Measurements from ENCODE around the gene SOBP. TPM values are rescaled to one million over a fixed set of nuclear protein-coding genes. Genes with fewer than 3 reads are reported as not detected.
"Not testable (repeated sequence)": the region's sequence is repeated elsewhere in the genome, so short reads cannot be mapped to it uniquely, and the experiment has no call there.

The SOBP gene
- polyA plus RNA-seq, 1 donor, result 4.6 TPM

- Histone ChIP-seq H3K36me3 (ENCODE audit: control insufficient read depth, insufficient read depth, low read length) (no peaks in the 10 kb centered on the region), H3K4me1 (ENCODE audit: control insufficient read depth, insufficient read depth, low read length) (no peaks in the 10 kb centered on the region), H3K27me3 (ENCODE audit: control insufficient read depth, insufficient read depth, low read length) (no peaks in the 10 kb centered on the region), H3K9me3 (ENCODE audit: control insufficient read depth, low read depth, low read length) (no peaks in the 10 kb centered on the region), H3K4me3 (ENCODE audit: low read length) (no peak overlapping the region), H3K27ac (ENCODE audit: low read length) (no peak overlapping the region)
- WGBS (ENCODE audit: insufficient coverage, low lambda C conversion rate), result no CpG with 5 or more reads among the region's 2 CpGs
- no peak for DNase-seq
Observed at GRCh38 chr6:107547451-107547840, 57.5 kb downstream of the SOBP start.

- H3K4me1 ChIP-seq (ENCODE audit: control insufficient read depth, insufficient read depth, low read length), result no peaks in the 10 kb centered on the region
- no peaks in the 10 kb centered on the region for H3K9me3 ChIP-seq (ENCODE audit: control insufficient read depth, low read depth, low read length)
- 93% methylated on average over 2 of the region's 10 CpGs for whole genome bisulfite sequencing (ENCODE audit: insufficient coverage, low lambda C conversion rate)
- H3K27ac ChIP-seq (ENCODE audit: low read length), result no peak overlapping the region
- H3K36me3 ChIP-seq (ENCODE audit: control insufficient read depth, insufficient read depth, low read length), result no peaks in the 10 kb centered on the region
- no peaks in the 10 kb centered on the region for H3K27me3 ChIP-seq (ENCODE audit: control insufficient read depth, insufficient read depth, low read length)
- H3K4me3 ChIP-seq (ENCODE audit: low read length), result no peak overlapping the region
- no peak for DNase-seq
Observed at GRCh38 chr6:107550241-107550840, 60.4 kb downstream of the SOBP start.

DNA sequence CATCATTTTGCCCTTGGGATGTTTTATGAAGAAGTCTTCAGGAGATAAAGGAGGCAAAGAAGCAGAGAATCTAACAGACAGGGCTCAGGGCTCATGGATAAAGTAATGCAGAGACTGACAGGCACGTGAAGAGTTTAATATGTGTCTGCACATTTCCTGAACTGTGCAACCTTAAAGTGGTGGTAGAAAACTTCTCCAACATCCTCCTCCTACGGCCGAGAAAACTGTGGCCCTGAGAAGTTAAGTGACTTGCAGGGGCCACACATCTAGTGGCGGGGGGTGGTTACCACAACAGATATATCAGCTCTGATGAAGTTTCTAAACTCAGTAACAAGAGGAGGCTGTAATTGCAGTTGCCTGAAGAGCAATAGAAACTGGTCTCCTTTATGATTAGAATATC lies 61.0 kb downstream of the SOBP start:
- Histone ChIP-seq H3K36me3 (ENCODE audit: control insufficient read depth, insufficient read depth, low read length) (no peaks in the 10 kb centered on the region), H3K4me1 (ENCODE audit: control insufficient read depth, insufficient read depth, low read length) (no peaks in the 10 kb centered on the region), H3K9me3 (ENCODE audit: control insufficient read depth, low read depth, low read length) (no peaks in the 10 kb centered on the region), H3K27me3 (ENCODE audit: control insufficient read depth, insufficient read depth, low read length) (no peaks in the 10 kb centered on the region), H3K27ac (ENCODE audit: low read length) (no peak overlapping the region), H3K4me3 (ENCODE audit: low read length) (no peak overlapping the region)
- WGBS (ENCODE audit: insufficient coverage, low lambda C conversion rate), result no CpG with 5 or more reads among the region's 4 CpGs
- no peak for DNase-seq

- WGBS (ENCODE audit: insufficient coverage, low lambda C conversion rate), result 86% methylated on average over 1 of the region's 6 CpGs
- H3K27me3 ChIP-seq (ENCODE audit: control insufficient read depth, insufficient read depth, low read length); H3K36me3 ChIP-seq (ENCODE audit: control insufficient read depth, insufficient read depth, low read length); H3K4me3 ChIP-seq (ENCODE audit: low read length); H3K4me1 ChIP-seq (ENCODE audit: control insufficient read depth, insufficient read depth, low read length); H3K27ac ChIP-seq (ENCODE audit: low read length); DNase-seq; H3K9me3 ChIP-seq (ENCODE audit: control insufficient read depth, low read depth, low read length): not testable (repeated sequence)
Observed at GRCh38 chr6:107553121-107553520, 63.2 kb downstream of the SOBP start.

DNA sequence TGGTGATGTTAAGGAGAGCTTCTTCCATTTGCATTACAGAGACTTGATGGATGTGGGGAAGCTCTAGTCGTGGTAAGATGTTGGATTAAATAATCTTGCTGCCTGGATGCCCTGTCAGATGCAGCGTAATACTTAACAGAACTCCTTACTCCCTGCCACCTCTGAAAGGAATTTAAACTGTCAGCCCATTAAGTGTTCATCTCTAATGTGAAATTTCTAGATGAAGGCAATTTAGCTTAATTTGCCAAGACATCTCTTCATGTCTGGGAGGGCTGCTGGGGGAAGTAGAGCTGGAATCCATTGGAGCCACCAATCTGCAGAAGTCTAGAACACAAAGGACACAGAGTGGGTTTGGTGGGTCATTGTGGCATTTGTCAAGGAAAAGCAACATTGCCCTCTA lies 64.4 kb downstream of the SOBP start:
- Histone ChIP-seq H3K4me3 (ENCODE audit: low read length) (no peak overlapping the region), H3K4me1 (ENCODE audit: control insufficient read depth, insufficient read depth, low read length) (no peaks in the 10 kb centered on the region), H3K36me3 (ENCODE audit: control insufficient read depth, insufficient read depth, low read length) (no peaks in the 10 kb centered on the region), H3K27me3 (ENCODE audit: control insufficient read depth, insufficient read depth, low read length) (no peaks in the 10 kb centered on the region), H3K9me3 (ENCODE audit: control insufficient read depth, low read depth, low read length) (no peaks in the 10 kb centered on the region), H3K27ac (ENCODE audit: low read length) (no peak overlapping the region)
- DNase-seq, result no peak
- no CpG with 5 or more reads among the region's 2 CpGs for WGBS (ENCODE audit: insufficient coverage, low lambda C conversion rate)

DNA sequence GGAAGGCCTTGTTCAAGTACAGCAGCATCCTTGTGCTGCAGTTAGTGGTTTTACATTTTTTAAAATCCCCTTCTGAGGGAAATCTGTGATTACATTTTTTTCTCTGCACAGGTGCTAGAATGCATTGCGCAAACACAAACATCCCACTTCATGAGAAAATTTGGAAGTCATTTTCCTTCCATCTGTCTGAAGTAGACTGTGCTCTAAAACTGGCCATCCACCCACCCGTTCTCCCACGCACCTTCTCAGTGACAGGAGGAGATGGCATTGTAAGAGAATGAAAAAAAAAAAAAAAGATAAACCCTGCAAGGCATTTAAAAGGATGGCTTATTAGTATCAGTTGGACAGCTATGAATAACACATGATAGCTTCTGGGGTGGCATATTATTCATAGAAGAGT lies 65.0 kb downstream of the SOBP start:
- H3K27ac ChIP-seq (ENCODE audit: low read length), result no peak overlapping the region
- H3K27me3 ChIP-seq (ENCODE audit: control insufficient read depth, insufficient read depth, low read length), result no peaks in the 10 kb centered on the region
- DNase-seq, result no peak
- WGBS (ENCODE audit: insufficient coverage, low lambda C conversion rate), result 100% methylated on average over 1 of the region's 3 CpGs
- H3K9me3 ChIP-seq (ENCODE audit: control insufficient read depth, low read depth, low read length), result no peaks in the 10 kb centered on the region
- H3K4me3 ChIP-seq (ENCODE audit: low read length), result no peak overlapping the region
- no peaks in the 10 kb centered on the region for H3K4me1 ChIP-seq (ENCODE audit: control insufficient read depth, insufficient read depth, low read length)
- H3K36me3 ChIP-seq (ENCODE audit: control insufficient read depth, insufficient read depth, low read length), result no peaks in the 10 kb centered on the region

- no peak overlapping the region for H3K4me3 ChIP-seq (ENCODE audit: low read length)
- no peaks in the 10 kb centered on the region for H3K4me1 ChIP-seq (ENCODE audit: control insufficient read depth, insufficient read depth, low read length)
- H3K27me3 ChIP-seq (ENCODE audit: control insufficient read depth, insufficient read depth, low read length), result no peaks in the 10 kb centered on the region
- no peak for DNase-seq
- WGBS (ENCODE audit: insufficient coverage, low lambda C conversion rate), result no CpG with 5 or more reads among the region's 7 CpGs
- H3K36me3 ChIP-seq (ENCODE audit: control insufficient read depth, insufficient read depth, low read length), result no peaks in the 10 kb centered on the region
- no peak overlapping the region for H3K27ac ChIP-seq (ENCODE audit: low read length)
- H3K9me3 ChIP-seq (ENCODE audit: control insufficient read depth, low read depth, low read length), result no peaks in the 10 kb centered on the region
Observed at GRCh38 chr6:107555449-107555848, 65.5 kb downstream of the SOBP start.

DNA sequence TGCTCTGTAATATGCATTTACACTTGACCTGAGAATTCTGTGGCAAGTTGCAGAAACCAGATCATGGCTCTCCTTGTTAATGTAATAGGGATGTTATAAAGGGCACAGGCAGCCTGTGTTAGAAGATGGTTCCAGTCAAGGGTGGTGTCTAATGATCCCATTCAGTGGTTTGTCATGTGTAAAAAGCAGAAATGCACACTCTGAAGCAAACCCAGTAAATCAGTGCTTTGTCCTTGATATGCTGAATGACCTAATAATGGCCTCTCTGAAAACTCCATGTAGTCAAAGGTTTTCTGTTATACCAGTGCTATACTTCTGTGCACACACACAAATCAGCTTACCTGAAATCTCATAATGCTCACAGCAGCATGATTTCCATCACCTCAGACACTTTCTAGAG lies 66.2 kb downstream of the SOBP start:
- no peaks in the 10 kb centered on the region for H3K4me1 ChIP-seq (ENCODE audit: control insufficient read depth, insufficient read depth, low read length)
- H3K36me3 ChIP-seq (ENCODE audit: control insufficient read depth, insufficient read depth, low read length), result no peaks in the 10 kb centered on the region
- no peak for DNase-seq
- H3K27me3 ChIP-seq (ENCODE audit: control insufficient read depth, insufficient read depth, low read length), result no peaks in the 10 kb centered on the region
- no peaks in the 10 kb centered on the region for H3K9me3 ChIP-seq (ENCODE audit: control insufficient read depth, low read depth, low read length)
- no peak overlapping the region for H3K4me3 ChIP-seq (ENCODE audit: low read length)
- no peak overlapping the region for H3K27ac ChIP-seq (ENCODE audit: low read length)

DNA sequence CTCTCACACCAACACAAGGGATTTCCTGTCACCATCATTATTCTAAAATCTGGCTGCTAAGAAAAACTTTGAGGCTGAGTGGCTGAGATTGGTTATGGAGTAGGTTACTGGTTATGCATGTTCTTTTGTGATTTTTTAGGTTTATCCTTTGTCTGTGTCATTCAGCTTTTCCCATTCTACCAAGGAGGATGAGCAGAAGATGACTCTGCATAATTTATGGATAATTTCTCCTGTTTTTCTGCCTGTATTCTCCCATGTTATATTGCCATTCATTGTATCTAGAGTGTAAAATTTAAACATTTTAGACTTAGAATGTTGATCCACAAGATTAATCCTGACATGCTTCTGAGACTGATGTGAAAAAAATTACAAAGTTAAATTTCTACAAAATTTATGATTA lies 67.8 kb downstream of the SOBP start:
- no peak for DNase-seq
- Histone ChIP-seq H3K27me3 (ENCODE audit: control insufficient read depth, insufficient read depth, low read length) (no peaks in the 10 kb centered on the region), H3K27ac (ENCODE audit: low read length) (no peak overlapping the region), H3K9me3 (ENCODE audit: control insufficient read depth, low read depth, low read length) (no peaks in the 10 kb centered on the region), H3K4me1 (ENCODE audit: control insufficient read depth, insufficient read depth, low read length) (no peaks in the 10 kb centered on the region), H3K4me3 (ENCODE audit: low read length) (no peak overlapping the region), H3K36me3 (ENCODE audit: control insufficient read depth, insufficient read depth, low read length) (no peaks in the 10 kb centered on the region)

DNA sequence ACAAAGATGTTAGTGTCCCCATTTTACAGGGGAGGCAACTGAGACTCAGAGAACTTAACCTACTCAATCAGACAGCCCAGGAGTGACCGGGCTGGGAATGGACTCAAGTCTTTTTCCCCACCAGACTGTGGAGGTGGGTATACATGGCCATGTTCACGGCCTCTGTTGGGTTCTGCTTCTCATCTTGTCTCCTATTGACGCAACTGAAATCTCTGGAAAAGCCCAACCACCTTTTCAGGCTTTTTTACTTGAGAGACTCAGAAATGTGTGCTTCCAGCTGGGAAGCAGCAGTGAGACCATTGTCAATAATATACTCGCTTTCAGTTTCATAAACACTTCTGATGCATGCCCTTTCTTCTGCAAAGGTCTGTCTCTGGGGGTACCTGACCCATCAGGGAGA lies 70.7 kb downstream of the SOBP start:
- H3K27ac ChIP-seq (ENCODE audit: low read length), result peak overlapping the region; percentile 40
- H3K4me3 ChIP-seq (ENCODE audit: low read length), result no peak overlapping the region
- 50% methylated on average over 1 of the region's 4 CpGs for WGBS (ENCODE audit: insufficient coverage, low lambda C conversion rate)
- no peaks in the 10 kb centered on the region for H3K36me3 ChIP-seq (ENCODE audit: control insufficient read depth, insufficient read depth, low read length)
- DNase-seq, result peak; percentile 30 to 48
- no peaks in the 10 kb centered on the region for H3K4me1 ChIP-seq (ENCODE audit: control insufficient read depth, insufficient read depth, low read length)
- no peaks in the 10 kb centered on the region for H3K27me3 ChIP-seq (ENCODE audit: control insufficient read depth, insufficient read depth, low read length)
- no peaks in the 10 kb centered on the region for H3K9me3 ChIP-seq (ENCODE audit: control insufficient read depth, low read depth, low read length)

GRCh38 chr6:107561306-107561705 lies 71.4 kb downstream of the SOBP start:
- no peak for DNase-seq
- no peaks in the 10 kb centered on the region for H3K36me3 ChIP-seq (ENCODE audit: control insufficient read depth, insufficient read depth, low read length)
- no peaks in the 10 kb centered on the region for H3K27me3 ChIP-seq (ENCODE audit: control insufficient read depth, insufficient read depth, low read length)
- WGBS (ENCODE audit: insufficient coverage, low lambda C conversion rate), result no CpG with 5 or more reads among the region's 3 CpGs
- H3K27ac ChIP-seq (ENCODE audit: low read length), result no peak overlapping the region
- no peak overlapping the region for H3K4me3 ChIP-seq (ENCODE audit: low read length)
- no peaks in the 10 kb centered on the region for H3K4me1 ChIP-seq (ENCODE audit: control insufficient read depth, insufficient read depth, low read length)
- no peaks in the 10 kb centered on the region for H3K9me3 ChIP-seq (ENCODE audit: control insufficient read depth, low read depth, low read length)

Measured in large intestine (tissue), 3 donors.